Epithelial cell of esophagus (primary cell): ENCODE data around the gene SLC10A2.
"Not testable (repeated sequence)": the region's sequence is repeated elsewhere in the genome, so short reads cannot be mapped to it uniquely, and the experiment has no call there.

Experiments
- DNase-seq: peaks from one replicate; pipeline ENCODE4 v3.0.0; 2010; ENCODE audit warnings: low read depth
- H3K4me3 ChIP-seq: 2 replicates; pipeline ENCODE4 v1.5.1; 2011; ENCODE audit warnings: mild to moderate bottlenecking, low read length, control low read depth
- CTCF ChIP-seq: IDR thresholded peaks from 2 replicates; pipeline ENCODE4 v1.5.1; 2011; ENCODE audit warnings: low read depth, mild to moderate bottlenecking, low read length, control low read depth, inconsistent platforms; ENCODE audit not compliant: insufficient read depth; ENCODE audit errors: missing control alignments

Gene SLC10A2

GRCh38 chr13:103066079-103066780 is at the start of gene SLC10A2:
Gene SLC10A2, minus strand, starts transcription at chr13:103066417. Its CDS starts 168 bp downstream, at chr13:103066249.
- no peak for TF ChIP-seq CTCF
- no peak within 1 kb of the TSS for H3K4me3 ChIP-seq
- no peak for DNase-seq

- DNase-seq: no peak
- TF ChIP-seq CTCF: no peak
- H3K4me3 ChIP-seq: no peak overlapping the region
Measured at GRCh38 chr13:103107580-103107979, 41.4 kb upstream of the SLC10A2 start.

GRCh38 chr13:103104340-103104739 is 38.1 kb upstream of the SLC10A2 start:
- TF ChIP-seq CTCF: no peak
- H3K4me3 ChIP-seq: no peak overlapping the region
- DNase-seq: no peak

GRCh38 chr13:103103456-103103855 is 37.2 kb upstream of the SLC10A2 start:
- H3K4me3 ChIP-seq, DNase-seq: not testable (repeated sequence)

- TF ChIP-seq CTCF: no peak
- no peak overlapping the region for H3K4me3 ChIP-seq
- DNase-seq: no peak
Measured at GRCh38 chr13:103102482-103102881, 36.3 kb upstream of the SLC10A2 start.

- H3K4me3 ChIP-seq: no peak overlapping the region
- no peak for TF ChIP-seq CTCF
- DNase-seq: peak; percentile 17
Measured at GRCh38 chr13:103101901-103102300, 35.7 kb upstream of the SLC10A2 start.

GRCh38 chr13:103101500-103101899 is 35.3 kb upstream of the SLC10A2 start:
- no peak for TF ChIP-seq CTCF
- DNase-seq: no peak
- H3K4me3 ChIP-seq: no peak overlapping the region
